Measurements from ENCODE around the gene CDCA7.

The CDCA7 gene

DNA sequence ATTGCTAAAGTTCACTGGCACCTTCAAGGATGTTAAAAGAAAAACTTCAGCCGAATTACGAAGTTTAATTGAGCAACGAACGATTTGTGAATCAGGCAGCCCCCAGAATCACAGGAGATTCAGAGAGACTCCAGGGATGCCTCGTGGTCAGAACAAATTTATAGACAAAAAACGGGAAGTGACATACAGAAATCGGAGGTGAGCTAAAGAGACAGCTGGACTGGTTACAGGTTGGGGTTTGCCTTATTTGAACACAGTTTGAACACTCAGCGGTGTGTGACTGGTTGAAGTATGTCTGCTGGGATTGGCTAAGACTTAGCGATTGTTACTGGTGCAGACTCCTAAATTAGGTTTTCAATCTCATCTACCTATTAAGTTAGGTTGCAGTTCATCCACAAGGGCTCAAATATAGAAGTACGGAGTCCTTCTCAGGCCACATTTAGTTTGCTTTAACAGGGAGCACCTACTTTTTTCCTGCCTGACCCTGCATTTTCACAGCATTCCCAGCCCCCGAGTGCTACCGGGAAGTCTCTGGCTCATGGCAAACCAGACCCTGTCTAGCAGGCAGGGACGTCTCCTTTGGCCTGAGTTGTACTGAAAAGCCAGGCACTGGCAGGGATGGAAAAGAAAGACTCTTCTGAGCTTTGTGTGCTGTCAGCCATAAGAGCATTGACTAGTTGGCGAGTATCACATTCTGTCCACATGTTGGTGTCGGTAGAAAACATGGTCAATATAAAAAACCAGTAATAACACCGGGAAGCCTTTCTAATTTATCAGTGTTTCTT lies 41.1 kb downstream of the CDCA7 start:
- no peak for TF ChIP-seq BACH2 (CRISPR knock-in tag; IDR thresholded peaks at IDR 0.05; ENCODE audit: borderline replicate concordance)
- TF ChIP-seq ISL1 (CRISPR knock-in tag; IDR thresholded peaks at IDR 0.05): no peak
- TF ChIP-seq TCF4 (CRISPR knock-in tag; IDR thresholded peaks at IDR 0.05; ENCODE audit: borderline replicate concordance): no peak
- TF ChIP-seq TOX (CRISPR knock-in tag; IDR thresholded peaks at IDR 0.05; ENCODE audit: borderline replicate concordance): no peak
- TF ChIP-seq ZFP3 (CRISPR knock-in tag; IDR thresholded peaks at IDR 0.05): no peak
- no peak for TF ChIP-seq ARNTL (CRISPR knock-in tag; IDR thresholded peaks at IDR 0.05; ENCODE audit: borderline replicate concordance, low read depth)
- no peak for TF ChIP-seq ZNF8 (CRISPR knock-in tag; IDR thresholded peaks at IDR 0.05)
- TF ChIP-seq ZC3H10 (CRISPR knock-in tag; IDR thresholded peaks at IDR 0.05): no peak
- no peak for TF ChIP-seq ESRRG (CRISPR knock-in tag; IDR thresholded peaks at IDR 0.05)
- TF ChIP-seq, protein P1, sequence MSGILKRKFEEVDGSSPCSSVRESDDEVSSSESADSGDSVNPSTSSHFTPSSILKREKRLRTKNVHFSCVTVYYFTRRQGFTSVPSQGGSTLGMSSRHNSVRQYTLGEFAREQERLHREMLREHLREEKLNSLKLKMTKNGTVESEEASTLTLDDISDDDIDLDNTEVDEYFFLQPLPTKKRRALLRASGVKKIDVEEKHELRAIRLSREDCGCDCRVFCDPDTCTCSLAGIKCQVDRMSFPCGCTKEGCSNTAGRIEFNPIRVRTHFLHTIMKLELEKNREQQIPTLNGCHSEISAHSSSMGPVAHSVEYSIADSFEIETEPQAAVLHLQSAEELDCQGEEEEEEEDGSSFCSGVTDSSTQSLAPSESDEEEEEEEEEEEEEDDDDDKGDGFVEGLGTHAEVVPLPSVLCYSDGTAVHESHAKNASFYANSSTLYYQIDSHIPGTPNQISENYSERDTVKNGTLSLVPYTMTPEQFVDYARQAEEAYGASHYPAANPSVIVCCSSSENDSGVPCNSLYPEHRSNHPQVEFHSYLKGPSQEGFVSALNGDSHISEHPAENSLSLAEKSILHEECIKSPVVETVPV (CRISPR knock-in tag; IDR thresholded peaks at IDR 0.05): no peak
- TF ChIP-seq ZFP30 (CRISPR knock-in tag; IDR thresholded peaks at IDR 0.05): no peak
- TF ChIP-seq POU6F1 (CRISPR knock-in tag; IDR thresholded peaks at IDR 0.05; ENCODE audit: borderline replicate concordance, low read depth): no peak
- no peak for ATAC-seq

- TF ChIP-seq ZFP3 (CRISPR knock-in tag; IDR thresholded peaks at IDR 0.05) (no peak), OSR1 (CRISPR knock-in tag; IDR thresholded peaks at IDR 0.05) (no peak), ZC3H10 (CRISPR knock-in tag; IDR thresholded peaks at IDR 0.05) (no peak), POU6F1 (CRISPR knock-in tag; IDR thresholded peaks at IDR 0.05; ENCODE audit: borderline replicate concordance, low read depth) (no peak), ZNF8 (CRISPR knock-in tag; IDR thresholded peaks at IDR 0.05) (no peak), ZNF70 (CRISPR knock-in tag; IDR thresholded peaks at IDR 0.05) (no peak), GLIS3 (CRISPR knock-in tag; IDR thresholded peaks at IDR 0.05) (no peak), ZNF565 (CRISPR knock-in tag; conservative IDR thresholded peaks at IDR 0.05; ENCODE audit: low read depth) (no peak), ESRRG (CRISPR knock-in tag; IDR thresholded peaks at IDR 0.05) (no peak)
- TF ChIP-seq, protein P2, sequence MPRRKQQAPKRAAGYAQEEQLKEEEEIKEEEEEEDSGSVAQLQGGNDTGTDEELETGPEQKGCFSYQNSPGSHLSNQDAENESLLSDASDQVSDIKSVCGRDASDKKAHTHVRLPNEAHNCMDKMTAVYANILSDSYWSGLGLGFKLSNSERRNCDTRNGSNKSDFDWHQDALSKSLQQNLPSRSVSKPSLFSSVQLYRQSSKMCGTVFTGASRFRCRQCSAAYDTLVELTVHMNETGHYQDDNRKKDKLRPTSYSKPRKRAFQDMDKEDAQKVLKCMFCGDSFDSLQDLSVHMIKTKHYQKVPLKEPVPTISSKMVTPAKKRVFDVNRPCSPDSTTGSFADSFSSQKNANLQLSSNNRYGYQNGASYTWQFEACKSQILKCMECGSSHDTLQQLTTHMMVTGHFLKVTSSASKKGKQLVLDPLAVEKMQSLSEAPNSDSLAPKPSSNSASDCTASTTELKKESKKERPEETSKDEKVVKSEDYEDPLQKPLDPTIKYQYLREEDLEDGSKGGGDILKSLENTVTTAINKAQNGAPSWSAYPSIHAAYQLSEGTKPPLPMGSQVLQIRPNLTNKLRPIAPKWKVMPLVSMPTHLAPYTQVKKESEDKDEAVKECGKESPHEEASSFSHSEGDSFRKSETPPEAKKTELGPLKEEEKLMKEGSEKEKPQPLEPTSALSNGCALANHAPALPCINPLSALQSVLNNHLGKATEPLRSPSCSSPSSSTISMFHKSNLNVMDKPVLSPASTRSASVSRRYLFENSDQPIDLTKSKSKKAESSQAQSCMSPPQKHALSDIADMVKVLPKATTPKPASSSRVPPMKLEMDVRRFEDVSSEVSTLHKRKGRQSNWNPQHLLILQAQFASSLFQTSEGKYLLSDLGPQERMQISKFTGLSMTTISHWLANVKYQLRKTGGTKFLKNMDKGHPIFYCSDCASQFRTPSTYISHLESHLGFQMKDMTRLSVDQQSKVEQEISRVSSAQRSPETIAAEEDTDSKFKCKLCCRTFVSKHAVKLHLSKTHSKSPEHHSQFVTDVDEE (CRISPR knock-in tag; IDR thresholded peaks at IDR 0.05): no peak
- ATAC-seq: no peak
These were observed 42.9 kb downstream of the CDCA7 start for GRCh38 chr2:173397539-173397938.

GRCh38 chr2:173399229-173399628 lies 44.6 kb downstream of the CDCA7 start:
- no peak for ATAC-seq
- no peak for TF ChIP-seq SNAI2 (CRISPR knock-in tag; IDR thresholded peaks at IDR 0.05)
- no peak for TF ChIP-seq ZFP30 (CRISPR knock-in tag; IDR thresholded peaks at IDR 0.05)
- no peak for TF ChIP-seq PPARA (CRISPR knock-in tag; IDR thresholded peaks at IDR 0.05; ENCODE audit: borderline replicate concordance)
- TF ChIP-seq, protein P1 (CRISPR knock-in tag; IDR thresholded peaks at IDR 0.05): no peak
- no peak for TF ChIP-seq OSR1 (CRISPR knock-in tag; IDR thresholded peaks at IDR 0.05)
- no peak for TF ChIP-seq ZC3H10 (CRISPR knock-in tag; IDR thresholded peaks at IDR 0.05)
- no peak for TF ChIP-seq ZNF70 (CRISPR knock-in tag; IDR thresholded peaks at IDR 0.05)
- no peak for TF ChIP-seq ZNF565 (CRISPR knock-in tag; conservative IDR thresholded peaks at IDR 0.05; ENCODE audit: low read depth)
- no peak for TF ChIP-seq POU6F1 (CRISPR knock-in tag; IDR thresholded peaks at IDR 0.05; ENCODE audit: borderline replicate concordance, low read depth)
- TF ChIP-seq, protein P3, sequence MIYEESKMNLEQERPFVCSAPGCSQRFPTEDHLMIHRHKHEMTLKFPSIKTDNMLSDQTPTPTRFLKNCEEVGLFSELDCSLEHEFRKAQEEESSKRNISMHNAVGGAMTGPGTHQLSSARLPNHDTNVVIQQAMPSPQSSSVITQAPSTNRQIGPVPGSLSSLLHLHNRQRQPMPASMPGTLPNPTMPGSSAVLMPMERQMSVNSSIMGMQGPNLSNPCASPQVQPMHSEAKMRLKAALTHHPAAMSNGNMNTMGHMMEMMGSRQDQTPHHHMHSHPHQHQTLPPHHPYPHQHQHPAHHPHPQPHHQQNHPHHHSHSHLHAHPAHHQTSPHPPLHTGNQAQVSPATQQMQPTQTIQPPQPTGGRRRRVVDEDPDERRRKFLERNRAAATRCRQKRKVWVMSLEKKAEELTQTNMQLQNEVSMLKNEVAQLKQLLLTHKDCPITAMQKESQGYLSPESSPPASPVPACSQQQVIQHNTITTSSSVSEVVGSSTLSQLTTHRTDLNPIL (CRISPR knock-in tag; IDR thresholded peaks at IDR 0.05; ENCODE audit: low read depth): no peak
- TF ChIP-seq ESRRG (CRISPR knock-in tag; IDR thresholded peaks at IDR 0.05): no peak
- TF ChIP-seq ZNF8 (CRISPR knock-in tag; IDR thresholded peaks at IDR 0.05): no peak
- no peak for TF ChIP-seq ISL1 (CRISPR knock-in tag; IDR thresholded peaks at IDR 0.05)
- no peak for TF ChIP-seq ZFP3 (CRISPR knock-in tag; IDR thresholded peaks at IDR 0.05)
